Mammary epithelial cell (primary cell): Measurements from ENCODE around the gene TEX13C.

Experiments
- EZH2 ChIP-seq: IDR thresholded peaks from 2 replicates; pipeline ENCODE4 v1.6.1; 2012; ENCODE audit warnings: low read length, inconsistent platforms, borderline replicate concordance
- TF ChIP-seq, protein P1 (sequence below), 2 donors: IDR thresholded peaks in 1 of 2; conservative IDR thresholded peaks in 1 of 2; 2 replicates each; pipeline ENCODE4 v1.5.1; 2011 to 2012; ENCODE audit warnings: inconsistent platforms in 2 of 2, low read length in 2 of 2, mild to moderate bottlenecking in 2 of 2, control low read depth in 1 of 2, low read depth in 1 of 2; ENCODE audit not compliant: insufficient read depth in 1 of 2; ENCODE audit errors: extremely low read depth in 1 of 2

GRCh38 chrX:125327891-125328290, 8.2 kb downstream of the TEX13C start:
- TF ChIP-seq, protein P1, sequence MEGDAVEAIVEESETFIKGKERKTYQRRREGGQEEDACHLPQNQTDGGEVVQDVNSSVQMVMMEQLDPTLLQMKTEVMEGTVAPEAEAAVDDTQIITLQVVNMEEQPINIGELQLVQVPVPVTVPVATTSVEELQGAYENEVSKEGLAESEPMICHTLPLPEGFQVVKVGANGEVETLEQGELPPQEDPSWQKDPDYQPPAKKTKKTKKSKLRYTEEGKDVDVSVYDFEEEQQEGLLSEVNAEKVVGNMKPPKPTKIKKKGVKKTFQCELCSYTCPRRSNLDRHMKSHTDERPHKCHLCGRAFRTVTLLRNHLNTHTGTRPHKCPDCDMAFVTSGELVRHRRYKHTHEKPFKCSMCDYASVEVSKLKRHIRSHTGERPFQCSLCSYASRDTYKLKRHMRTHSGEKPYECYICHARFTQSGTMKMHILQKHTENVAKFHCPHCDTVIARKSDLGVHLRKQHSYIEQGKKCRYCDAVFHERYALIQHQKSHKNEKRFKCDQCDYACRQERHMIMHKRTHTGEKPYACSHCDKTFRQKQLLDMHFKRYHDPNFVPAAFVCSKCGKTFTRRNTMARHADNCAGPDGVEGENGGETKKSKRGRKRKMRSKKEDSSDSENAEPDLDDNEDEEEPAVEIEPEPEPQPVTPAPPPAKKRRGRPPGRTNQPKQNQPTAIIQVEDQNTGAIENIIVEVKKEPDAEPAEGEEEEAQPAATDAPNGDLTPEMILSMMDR (conservative IDR thresholded peaks at IDR 0.05 in 1 of 2, IDR thresholded peaks at IDR 0.05 in 1 of 2; ENCODE audit: extremely low read depth in 1 of 2, insufficient read depth in 1 of 2, low read depth in 1 of 2, low read length in 2 of 2), result no peak
- no peak for TF ChIP-seq EZH2
